ENCODE measurements around the gene CX3CL1. TPM values are rescaled to one million over a fixed set of nuclear protein-coding genes. Genes with fewer than 3 reads are reported as not detected.
"Not testable (repeated sequence)": the region's sequence is repeated elsewhere in the genome, so short reads cannot be mapped to it uniquely, and the experiment has no call there.

CX3CL1 gene
- total RNA-seq, 2 donors from 2014 or later = 2.9 to 4.7 TPM

DNA sequence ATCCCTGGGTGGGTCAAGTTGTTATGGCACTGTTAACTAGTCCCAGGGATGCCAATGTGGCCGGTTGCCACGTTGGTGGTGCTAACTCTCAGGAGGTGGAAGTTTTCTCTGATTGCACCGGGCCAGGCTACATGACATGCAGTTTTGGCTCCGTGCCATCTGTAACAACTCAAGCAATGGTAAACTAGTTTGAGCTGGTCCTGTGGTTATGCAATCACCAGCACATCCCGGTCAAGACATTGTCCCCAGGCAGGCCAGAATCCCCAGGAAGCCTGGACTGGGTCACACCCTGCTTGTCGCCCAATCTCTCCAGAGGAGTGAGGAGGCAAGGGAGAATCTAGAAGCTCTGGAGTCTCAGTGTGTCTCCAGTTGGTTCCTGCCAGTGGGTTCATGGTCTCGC is 22.2 kb downstream of the CX3CL1 start:
- peak; percentile 87 for ATAC-seq
- intact Hi-C loops (cut with DNase I, micrococcal nuclease) = no loop called here
- DNase-seq = peak; percentile 53 to 65

DNA sequence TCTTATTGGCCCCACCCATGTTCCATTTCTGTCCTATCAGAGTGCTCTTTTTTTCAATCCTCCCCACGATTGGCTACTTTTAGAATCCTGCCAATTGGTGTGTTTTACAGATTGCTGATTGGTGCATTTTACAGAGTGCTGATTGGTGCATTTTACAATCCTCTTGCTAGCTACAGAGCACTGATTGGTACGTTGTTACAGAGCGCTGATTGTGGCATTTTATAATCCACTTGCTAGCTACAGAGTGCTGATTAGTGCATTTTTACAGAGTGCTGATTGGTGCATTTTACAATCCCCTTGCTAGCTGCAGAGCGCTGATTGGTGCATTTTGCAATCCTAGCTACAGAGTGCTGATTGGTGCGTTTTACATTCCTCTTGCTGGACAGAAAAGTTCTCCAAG is 22.7 kb downstream of the CX3CL1 start:
- DNase-seq (no peak), ATAC-seq (no peak)
- intact Hi-C loops (cut with DNase I, micrococcal nuclease) = no loop called here

DNA sequence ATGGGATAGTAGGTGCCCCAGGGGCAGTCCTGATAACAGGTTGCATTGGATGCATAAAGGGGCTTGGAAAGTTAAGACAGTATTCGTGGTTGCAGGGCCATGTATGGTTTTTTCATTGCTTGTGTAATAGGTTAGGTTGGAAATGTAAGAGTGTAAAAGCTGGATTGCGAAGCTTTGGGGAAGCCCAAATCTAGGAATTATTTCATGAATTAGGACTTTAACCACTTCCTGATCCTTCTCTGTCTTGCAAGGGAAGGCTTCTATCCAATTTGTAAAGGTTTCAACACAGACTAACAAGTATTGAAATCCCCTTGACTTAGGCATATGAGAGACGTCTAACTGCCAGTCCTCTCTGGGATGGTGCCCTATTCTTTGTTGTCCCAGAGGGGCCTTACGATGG is 24.5 kb downstream of the CX3CL1 start:
- ATAC-seq (no peak), DNase-seq (no peak)
- intact Hi-C loops (cut with DNase I, micrococcal nuclease) = no loop called here

DNA sequence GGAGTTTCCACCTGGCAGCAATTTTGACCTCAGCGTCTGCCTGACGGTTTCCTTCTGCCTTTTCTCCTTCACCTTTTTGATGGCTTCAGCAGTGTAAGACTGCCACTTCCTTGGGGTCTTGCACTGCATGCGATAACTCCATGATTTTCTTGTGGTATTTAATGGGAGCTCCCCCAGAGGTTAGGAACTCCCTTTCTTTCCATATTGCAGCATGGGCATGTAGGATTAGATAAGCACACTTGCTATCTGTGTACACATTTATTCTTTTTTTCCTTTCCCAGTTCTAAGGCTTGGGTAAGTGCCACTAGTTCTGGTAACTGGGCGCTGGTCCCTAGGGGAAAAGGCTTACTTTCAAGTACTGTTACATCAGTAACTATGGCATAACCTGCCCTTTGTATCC is 25.2 kb downstream of the CX3CL1 start:
- ATAC-seq; intact Hi-C loops (cut with DNase I, micrococcal nuclease); DNase-seq: not testable (repeated sequence)

DNA sequence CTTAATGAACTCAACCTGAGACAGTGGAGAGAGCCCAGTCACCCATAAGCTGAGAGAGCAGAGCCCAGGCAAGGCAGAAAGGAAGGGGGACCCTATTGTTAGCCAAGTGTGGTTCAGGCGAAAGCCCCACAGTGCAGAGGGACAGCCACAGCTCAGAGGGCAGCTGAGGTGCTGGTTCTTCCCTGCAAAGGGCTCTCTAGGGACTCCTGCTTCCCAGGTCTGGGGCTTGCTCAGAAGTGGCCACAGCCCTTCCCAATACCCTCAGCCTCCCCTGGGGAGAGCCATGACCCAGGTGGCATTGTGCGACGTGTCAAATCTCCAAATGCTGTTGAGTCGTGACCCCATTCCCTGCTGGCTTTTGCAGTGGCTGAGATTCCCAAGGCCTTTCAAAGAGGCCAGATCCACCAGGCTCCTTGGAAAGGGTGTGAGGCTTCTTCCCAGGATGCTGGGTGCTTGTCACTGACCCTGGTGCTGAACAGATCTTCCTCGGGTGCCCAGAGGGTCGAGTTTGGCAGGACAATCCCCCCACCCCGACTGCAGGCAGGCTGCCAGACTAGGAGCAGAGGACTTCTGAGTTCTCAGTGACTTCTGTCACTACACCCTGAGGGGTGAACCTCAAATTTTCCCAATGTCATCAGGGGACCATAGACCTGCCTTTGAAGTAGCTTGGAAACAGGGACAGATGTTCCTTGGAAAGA is 29.8 kb downstream of the CX3CL1 start:
- no peak for DNase-seq
- no peak for ATAC-seq
- intact Hi-C loops (cut with DNase I, micrococcal nuclease) = no loop called here

GRCh38 chr16:57403965-57404817 is 31.9 kb downstream of the CX3CL1 start, which contains the start of gene CCL17:
CCL17 (plus strand) TSS chr16:57404767; CDS start chr16:57413933, 9,166 bp downstream.
- ATAC-seq (no peak), DNase-seq (no peak)
- intact Hi-C loops (cut with DNase I, micrococcal nuclease) = no loop called here

DNA sequence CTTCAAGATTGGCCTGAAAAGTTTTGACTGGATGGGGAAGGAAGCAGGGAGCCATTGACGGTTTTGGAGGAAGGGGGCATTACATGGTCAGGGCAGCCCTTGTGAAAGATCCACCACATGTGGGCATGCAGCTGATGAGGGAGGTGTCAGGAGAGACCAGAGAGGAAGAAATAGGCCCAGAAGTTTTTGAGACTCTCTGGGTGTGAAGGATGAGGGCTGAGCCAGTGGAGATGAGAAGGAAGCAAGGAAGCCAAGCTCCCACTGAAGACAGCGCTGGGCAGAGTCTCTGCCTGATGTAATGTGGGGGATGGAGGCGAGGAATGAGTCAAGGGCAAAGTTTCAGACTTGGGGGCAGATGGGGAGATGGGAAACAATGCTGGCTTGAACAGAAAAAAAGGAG is 32.8 kb downstream of the CX3CL1 start:
- no peak for ATAC-seq

DNA sequence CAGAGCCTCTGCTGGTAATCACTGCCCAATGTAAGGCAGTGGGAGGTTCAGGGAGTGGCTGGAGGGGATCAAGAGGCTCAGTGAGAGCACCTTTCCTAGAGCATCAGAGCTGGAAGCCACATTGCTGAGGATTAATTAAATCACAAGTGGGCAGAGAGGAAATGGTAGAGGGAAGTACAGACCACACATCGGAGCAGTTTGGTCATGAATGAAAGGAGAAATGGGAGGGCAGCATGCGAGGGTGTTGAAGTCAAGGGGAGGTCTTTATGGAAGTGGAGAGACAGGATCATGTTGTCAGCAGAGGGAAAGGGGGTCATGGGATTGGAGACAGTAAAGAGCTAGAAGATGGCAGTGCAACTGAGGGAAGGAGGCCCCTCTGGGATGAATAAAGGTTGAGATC is 34.6 kb downstream of the CX3CL1 start:
- intact Hi-C loops (cut with DNase I, micrococcal nuclease) = no loop called here
- ATAC-seq (no peak), DNase-seq (no peak)

More for the DNA sequence above, 32.8 kb downstream of the CX3CL1 start:
- DNase-seq = no peak
- intact Hi-C loops (cut with DNase I, micrococcal nuclease) = no loop called here

GRCh38 chr16:57407521-57408353 is 35.4 kb downstream of the CX3CL1 start:
- no peak for ATAC-seq
- intact Hi-C loops (cut with DNase I, micrococcal nuclease) = no loop called here
- no peak for DNase-seq

GRCh38 chr16:57409065-57409464 is 36.8 kb downstream of the CX3CL1 start:
- DNase-seq = no peak
- intact Hi-C loops (cut with DNase I, micrococcal nuclease) = no loop called here
- no peak for ATAC-seq

DNA sequence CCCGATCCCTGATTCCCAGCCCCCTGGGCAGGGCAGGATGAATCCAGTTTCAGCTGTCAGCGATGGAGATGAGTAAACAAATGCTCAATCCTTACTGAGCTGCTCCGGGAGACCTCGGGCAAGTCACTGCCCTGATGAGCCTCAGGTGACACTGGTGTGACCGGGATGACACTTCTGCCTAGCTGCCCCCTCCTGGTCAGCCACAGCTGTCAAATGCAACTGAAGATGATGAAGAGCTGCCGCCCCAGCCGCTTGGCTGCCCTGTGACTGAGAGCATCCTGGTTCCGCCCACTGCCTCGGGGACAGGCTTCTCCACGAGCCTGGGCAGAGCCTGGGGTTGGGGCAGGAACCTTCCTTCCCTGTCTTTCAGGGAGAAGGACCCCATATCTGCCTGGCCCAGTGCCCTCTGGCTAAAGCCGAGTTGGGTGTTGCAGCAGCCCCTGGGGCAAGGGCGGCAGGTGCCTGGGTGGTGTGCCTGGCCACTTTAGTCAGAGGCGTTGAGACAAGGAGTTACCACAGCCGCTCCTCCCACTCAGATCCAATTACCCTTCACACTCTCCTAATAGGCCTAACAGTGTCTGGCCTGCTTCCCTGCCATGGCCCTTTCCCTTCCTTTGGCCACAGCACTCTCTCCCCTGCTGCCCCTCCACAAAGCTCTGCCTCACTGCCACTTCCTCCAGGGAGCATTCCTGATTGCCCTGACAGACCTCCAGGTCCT is 37.7 kb downstream of the CX3CL1 start:
- intact Hi-C loops (cut with DNase I, micrococcal nuclease) = no loop called here
- ATAC-seq (no peak), DNase-seq (no peak)

- DNase-seq (no peak), ATAC-seq (no peak)
- intact Hi-C loops (cut with DNase I, micrococcal nuclease) = no loop called here
Observed at GRCh38 chr16:57411362-57411976, 39.2 kb downstream of the CX3CL1 start.

- intact Hi-C loops (cut with DNase I, micrococcal nuclease) = no loop called here
- DNase-seq (no peak), ATAC-seq (no peak)
Observed at GRCh38 chr16:57412584-57412983, 40.3 kb downstream of the CX3CL1 start.

DNA sequence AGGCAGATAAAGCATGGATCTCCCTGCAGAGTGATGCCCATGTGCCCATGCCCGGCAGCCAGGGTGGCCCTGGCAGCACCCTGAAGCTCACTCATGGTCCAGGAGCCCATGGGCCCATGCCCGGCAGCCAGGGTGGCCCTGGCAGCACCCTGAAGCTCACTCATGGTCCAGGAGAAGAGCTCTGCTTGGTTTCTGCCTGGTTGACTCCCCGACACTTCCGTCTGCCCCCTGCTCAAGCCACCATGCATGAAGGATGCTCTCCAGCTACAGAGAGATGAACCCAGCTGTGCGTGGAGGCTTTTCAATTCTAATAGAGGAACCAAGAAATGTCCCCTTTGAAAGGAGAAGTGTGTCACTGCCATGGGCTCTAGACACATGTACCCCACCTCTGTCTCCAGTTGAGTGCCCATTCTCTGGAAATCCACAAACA is 41.0 kb downstream of the CX3CL1 start:
- ATAC-seq (no peak), DNase-seq (no peak)
- intact Hi-C loops (cut with DNase I, micrococcal nuclease) = no loop called here

- ATAC-seq = no peak
- no peak for DNase-seq
- intact Hi-C loops (cut with DNase I, micrococcal nuclease) = no loop called here
Observed at GRCh38 chr16:57413733-57414132, 41.4 kb downstream of the CX3CL1 start.

- intact Hi-C loops (cut with DNase I, micrococcal nuclease) = loop anchor here (2.0 to 5.0 kb wide), 2 partner anchors 114 to 115 kb away; no protein-coding TSS in a partner anchor
- ATAC-seq = no peak
- DNase-seq = no peak
Observed at GRCh38 chr16:57416084-57416483, 43.8 kb downstream of the CX3CL1 start.

GRCh38 chr16:57419506-57419905 is 47.2 kb downstream of the CX3CL1 start:
- DNase-seq (no peak), ATAC-seq (no peak)
- intact Hi-C loops (cut with DNase I, micrococcal nuclease) = loop anchor here in 1 of 2 donors (5.0 kb wide), 1 partner anchor 117 kb away; no protein-coding TSS in a partner anchor

Measured in left colon (tissue), 2 donors.